ENCODE measurements around the gene ARMC9. TPM values are rescaled to one million over a fixed set of nuclear protein-coding genes. Genes with fewer than 3 reads are reported as not detected.
"Not testable (repeated sequence)": the region's sequence is repeated elsewhere in the genome, so short reads cannot be mapped to it uniquely, and the experiment has no call there.

The ARMC9 gene
- total and polyA plus RNA-seq, 2 donors (not counting 3 experiments of a cell fraction or from before 2014, with no cell fraction given), result 16.4 to 24.2 TPM

DNA sequence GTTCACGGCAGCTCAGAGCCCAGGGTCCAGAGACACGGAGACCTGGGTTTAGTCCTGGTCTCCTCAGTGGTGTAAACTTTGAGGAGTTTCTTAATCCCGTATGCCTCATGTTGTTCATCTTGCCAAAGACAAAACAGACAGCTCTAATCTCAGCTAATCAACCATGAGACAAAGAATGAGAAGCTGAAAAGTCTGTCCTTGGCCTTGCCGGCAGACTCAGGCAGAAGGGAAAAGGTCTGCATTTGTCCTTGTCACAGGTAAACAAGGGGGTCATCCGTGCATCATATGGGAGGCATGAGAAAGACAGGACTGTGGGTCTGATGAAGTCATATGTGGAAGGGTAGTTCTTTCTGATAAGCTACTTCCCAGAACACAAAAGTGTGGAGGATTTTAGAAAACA lies 1.8 kb upstream of the ARMC9 start:
- ChIA-PET POLR2A (no interaction called here), CTCF (interaction anchor here (1.2 to 11.0 kb wide), 5 partner anchors 9 to 255 kb away, joined by 3 to 226 read pairs (median 7); no protein-coding TSS in a partner anchor)
- no peak for TF ChIP-seq POLR2A (IDR thresholded peaks at IDR 0.05; ENCODE audit: low read depth, low read length)
- TF ChIP-seq, protein P1, sequence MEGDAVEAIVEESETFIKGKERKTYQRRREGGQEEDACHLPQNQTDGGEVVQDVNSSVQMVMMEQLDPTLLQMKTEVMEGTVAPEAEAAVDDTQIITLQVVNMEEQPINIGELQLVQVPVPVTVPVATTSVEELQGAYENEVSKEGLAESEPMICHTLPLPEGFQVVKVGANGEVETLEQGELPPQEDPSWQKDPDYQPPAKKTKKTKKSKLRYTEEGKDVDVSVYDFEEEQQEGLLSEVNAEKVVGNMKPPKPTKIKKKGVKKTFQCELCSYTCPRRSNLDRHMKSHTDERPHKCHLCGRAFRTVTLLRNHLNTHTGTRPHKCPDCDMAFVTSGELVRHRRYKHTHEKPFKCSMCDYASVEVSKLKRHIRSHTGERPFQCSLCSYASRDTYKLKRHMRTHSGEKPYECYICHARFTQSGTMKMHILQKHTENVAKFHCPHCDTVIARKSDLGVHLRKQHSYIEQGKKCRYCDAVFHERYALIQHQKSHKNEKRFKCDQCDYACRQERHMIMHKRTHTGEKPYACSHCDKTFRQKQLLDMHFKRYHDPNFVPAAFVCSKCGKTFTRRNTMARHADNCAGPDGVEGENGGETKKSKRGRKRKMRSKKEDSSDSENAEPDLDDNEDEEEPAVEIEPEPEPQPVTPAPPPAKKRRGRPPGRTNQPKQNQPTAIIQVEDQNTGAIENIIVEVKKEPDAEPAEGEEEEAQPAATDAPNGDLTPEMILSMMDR (IDR thresholded peaks at IDR 0.05; ENCODE audit: extremely low read depth in 1 of 2, insufficient read depth in 1 of 2, low read depth in 1 of 2, low read length in 2 of 2), result no peak
- TF ChIP-seq EZH2 (IDR thresholded peaks at IDR 0.05; ENCODE audit: borderline replicate concordance, low read depth, low read length, severe bottlenecking), result no peak
- TF ChIP-seq MYC (IDR thresholded peaks at IDR 0.05; ENCODE audit: low read depth, low read length), result no peak
- TF ChIP-seq POLR2AphosphoS5 (IDR thresholded peaks at IDR 0.05; ENCODE audit: insufficient read depth, low read depth, low read length), result no peak
- TF ChIP-seq, protein P2, sequence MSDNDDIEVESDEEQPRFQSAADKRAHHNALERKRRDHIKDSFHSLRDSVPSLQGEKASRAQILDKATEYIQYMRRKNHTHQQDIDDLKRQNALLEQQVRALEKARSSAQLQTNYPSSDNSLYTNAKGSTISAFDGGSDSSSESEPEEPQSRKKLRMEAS (IDR thresholded peaks at IDR 0.05; ENCODE audit: insufficient read depth, insufficient read length), result no peak
- TF ChIP-seq GATA2 (IDR thresholded peaks at IDR 0.05; ENCODE audit: insufficient read depth, insufficient read length, low read depth, low read length), result no peak
- TF ChIP-seq FOS (IDR thresholded peaks at IDR 0.05; ENCODE audit: borderline replicate concordance, insufficient read depth, low read length), result no peak
- TF ChIP-seq JUN (IDR thresholded peaks at IDR 0.05; ENCODE audit: borderline replicate concordance, insufficient read depth, insufficient read length, low read depth), result no peak
- intact Hi-C loops (cut with micrococcal nuclease), result no loop called here
- no peaks in the 10 kb centered on the region for H3K9me1 ChIP-seq (replicated peaks; ENCODE audit: control insufficient read depth, extremely low read depth, insufficient read depth, low read length)
- no peaks in the 10 kb centered on the region for H3K36me3 ChIP-seq (ENCODE audit: control insufficient read depth in 2 of 2, extremely low read depth in 1 of 2, insufficient read depth in 2 of 2, low read length in 2 of 2)
- no peak overlapping the region for H3K27ac ChIP-seq (ENCODE audit: insufficient read depth, low read depth, low read length)
- BruUV-seq (replicated peaks), result no TSS peak
- H4K20me1 ChIP-seq (replicated peaks; ENCODE audit: control insufficient read depth, extremely low read depth, insufficient read depth, low read length), result no peaks in the 10 kb centered on the region
- dilution Hi-C loops (cut with MboI; ENCODE audit: extremely low pct_ligation_motif_present, low sequenced_read_pairs), result no loop called here
- FAIRE-seq, result no peak
- H3K4me1 ChIP-seq (ENCODE audit: control insufficient read depth, extremely low read depth, insufficient read depth, low read length), result peaks cover 19% of the 10 kb centered on the region
- H2AFZ ChIP-seq (ENCODE audit: low read depth, low read length), result no peak overlapping the region
- no peak overlapping the region for H3K9ac ChIP-seq (replicated peaks; ENCODE audit: extremely low read depth, insufficient read depth, low read length)
- DNase-seq (ENCODE audit: low read depth, low spot score), result no peak
- no peak overlapping the region for H3K4me2 ChIP-seq (ENCODE audit: insufficient read depth, low read length)
- no peak overlapping the region for H3K4me3 ChIP-seq (replicated peaks in 1 of 3; ENCODE audit: insufficient read depth in 1 of 3, low read depth in 1 of 3, low read length in 3 of 3)
- H3K79me2 ChIP-seq (ENCODE audit: control insufficient read depth, insufficient read depth, low read length), result no peaks in the 10 kb centered on the region
- no peaks in the 10 kb centered on the region for H3K27me3 ChIP-seq (ENCODE audit: control insufficient read depth in 2 of 2, insufficient read depth in 2 of 2, low read length in 2 of 2)
- H3K9me3 ChIP-seq (replicated peaks; ENCODE audit: control insufficient read depth, insufficient read depth, low read length), result no peaks in the 10 kb centered on the region

DNA sequence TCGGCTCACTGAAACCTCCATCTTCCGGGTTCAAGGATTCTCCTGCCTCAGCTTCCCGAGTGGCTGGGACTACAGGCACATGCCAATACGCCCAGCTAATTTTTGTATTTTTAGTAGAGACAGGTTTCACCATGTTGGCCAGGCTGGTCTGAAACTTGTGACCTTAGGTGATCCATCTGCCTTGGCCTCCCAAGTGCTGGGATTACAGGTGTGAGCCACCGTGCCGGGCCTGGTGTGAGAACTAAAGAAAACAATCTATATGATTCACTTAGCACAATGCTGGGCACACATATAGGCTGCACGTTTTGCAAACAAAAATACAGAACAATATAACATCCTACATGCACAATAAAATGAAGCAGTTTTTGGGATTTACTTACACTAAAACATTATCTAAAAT lies 1.2 kb upstream of the ARMC9 start:
- dilution Hi-C loops (cut with MboI; ENCODE audit: extremely low pct_ligation_motif_present, low sequenced_read_pairs); H3K9me1 ChIP-seq (replicated peaks; ENCODE audit: control insufficient read depth, extremely low read depth, insufficient read depth, low read length); POLR2A ChIA-PET; BruUV-seq (replicated peaks); H3K27ac ChIP-seq (ENCODE audit: insufficient read depth, low read depth, low read length); H3K9ac ChIP-seq (replicated peaks; ENCODE audit: extremely low read depth, insufficient read depth, low read length); DNase-seq (ENCODE audit: low read depth, low spot score); H3K36me3 ChIP-seq (ENCODE audit: control insufficient read depth in 2 of 2, extremely low read depth in 1 of 2, insufficient read depth in 2 of 2, low read length in 2 of 2); intact Hi-C loops (cut with micrococcal nuclease); H3K4me2 ChIP-seq (ENCODE audit: insufficient read depth, low read length); H3K9me3 ChIP-seq (replicated peaks; ENCODE audit: control insufficient read depth, insufficient read depth, low read length); FAIRE-seq; H2AFZ ChIP-seq (ENCODE audit: low read depth, low read length); H3K4me3 ChIP-seq (replicated peaks in 1 of 3; ENCODE audit: insufficient read depth in 1 of 3, low read depth in 1 of 3, low read length in 3 of 3); H4K20me1 ChIP-seq (replicated peaks; ENCODE audit: control insufficient read depth, extremely low read depth, insufficient read depth, low read length); H3K27me3 ChIP-seq (ENCODE audit: control insufficient read depth in 2 of 2, insufficient read depth in 2 of 2, low read length in 2 of 2); H3K79me2 ChIP-seq (ENCODE audit: control insufficient read depth, insufficient read depth, low read length): not testable (repeated sequence)
- peaks cover 14% of the 10 kb centered on the region for H3K4me1 ChIP-seq (ENCODE audit: control insufficient read depth, extremely low read depth, insufficient read depth, low read length)
- CTCF ChIA-PET, result interaction anchor here (1.2 to 11.0 kb wide), 5 partner anchors 9 to 254 kb away, joined by 3 to 226 read pairs (median 7); no protein-coding TSS in a partner anchor

Measured in endothelial cell of umbilical vein (primary cell).